SU-DHL-6 (cell line): Measurements from ENCODE around the gene UPK1A.

Source experiments
- CTCF ChIP-seq: fragments of 200-600 bp; sonication (generic); IDR thresholded peaks from one replicate; pipeline ENCODE4 v1.5.1; 2017; ENCODE audit warnings: antibody characterized with exemption, mild to moderate bottlenecking, low read length, moderate library complexity; ENCODE audit not compliant: insufficient read depth, poor library complexity, severe bottlenecking
- EZH2phosphoT487 ChIP-seq: fragments of 200-600 bp; sonication (generic), shearing (Covaris generic); conservative IDR thresholded peaks from 2 replicates; pipeline ENCODE4 v1.6.1; 2018; ENCODE audit warnings: mild to moderate bottlenecking, antibody characterized with exemption, low read length, moderate library complexity, mixed read lengths

GRCh38 chr19:35713904-35714495, 47.7 kb downstream of the UPK1A start:
- TF ChIP-seq CTCF, result no peak
- no peak for TF ChIP-seq EZH2phosphoT487
